Stimulated activated CD8-positive, alpha-beta memory T cell treated with anti-CD3 and anti-CD28 coated beads, Interleukin-4, amount 100 ng/mL, for 24 hours (primary cell): ENCODE data around the gene NKX1-2.

Experiments used
- DNase-seq: peaks from one replicate; pipeline ENCODE4 v3.0.0-alpha.2; 2020; ENCODE audit warnings: low read depth

Gene NKX1-2

DNA sequence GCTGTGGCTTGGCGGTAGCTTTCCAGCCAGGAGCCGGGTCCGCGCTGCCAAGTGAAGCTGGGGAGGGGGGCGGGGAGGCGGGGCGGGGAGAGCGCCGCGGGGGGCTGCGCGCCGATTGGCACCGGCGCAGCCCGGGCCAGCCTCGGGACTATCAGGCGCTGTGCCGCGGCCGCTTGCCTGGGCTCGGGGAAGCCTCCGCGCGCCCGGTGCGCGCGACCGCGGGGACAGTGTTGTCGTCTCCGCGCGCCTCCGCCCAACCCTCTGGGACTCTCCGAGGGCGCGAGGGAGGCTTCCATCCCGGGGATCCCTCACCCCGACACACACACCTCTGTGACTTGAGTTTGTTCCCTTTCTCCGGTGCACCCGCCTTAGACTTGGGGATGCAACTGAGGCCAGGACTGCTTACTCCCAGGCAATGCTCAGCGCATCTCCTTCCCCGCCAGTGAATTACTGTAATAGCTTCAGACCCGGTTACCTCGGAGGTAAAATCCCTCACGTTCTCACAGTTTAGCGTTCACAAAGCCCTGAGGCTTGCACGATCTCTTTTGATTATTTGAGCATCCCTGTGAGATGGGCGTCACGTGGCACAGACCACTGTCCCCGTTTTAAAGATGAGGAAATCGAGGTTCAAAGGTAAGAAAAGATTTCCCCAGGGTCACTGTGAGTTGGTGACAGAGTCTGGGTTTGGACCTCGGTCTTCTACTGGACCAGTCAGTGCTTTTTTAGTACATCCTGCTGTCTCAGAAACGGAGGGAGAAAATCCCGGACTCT is at the start of gene NKX1-2:
Gene NKX1-2 (minus strand): TSS at position 24 of the 771 bp plus-strand sequence. CDS start 92 bp downstream, outside the sequence.
- no peak for DNase-seq

DNA sequence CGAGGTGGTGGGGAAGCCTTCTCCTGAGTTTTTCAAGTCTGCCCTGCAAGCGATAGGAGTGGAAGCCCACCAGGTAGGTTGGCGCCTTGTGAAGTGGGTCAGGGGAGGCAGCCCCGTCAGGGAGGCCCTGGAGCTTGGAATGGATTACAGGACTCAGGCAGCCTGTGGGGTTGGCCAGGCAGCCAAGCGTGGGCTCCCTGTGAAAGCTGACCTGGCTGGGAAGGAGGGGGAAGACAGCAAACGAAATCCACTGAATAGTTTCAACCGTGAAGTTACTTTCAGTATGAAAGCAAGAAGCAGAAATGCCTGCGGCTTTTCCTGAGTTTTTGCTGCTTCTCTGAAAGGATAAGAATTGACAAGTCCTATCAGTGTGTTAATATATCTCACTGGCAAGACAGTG is 48.2 kb upstream of the NKX1-2 start:
- no peak for DNase-seq

DNA sequence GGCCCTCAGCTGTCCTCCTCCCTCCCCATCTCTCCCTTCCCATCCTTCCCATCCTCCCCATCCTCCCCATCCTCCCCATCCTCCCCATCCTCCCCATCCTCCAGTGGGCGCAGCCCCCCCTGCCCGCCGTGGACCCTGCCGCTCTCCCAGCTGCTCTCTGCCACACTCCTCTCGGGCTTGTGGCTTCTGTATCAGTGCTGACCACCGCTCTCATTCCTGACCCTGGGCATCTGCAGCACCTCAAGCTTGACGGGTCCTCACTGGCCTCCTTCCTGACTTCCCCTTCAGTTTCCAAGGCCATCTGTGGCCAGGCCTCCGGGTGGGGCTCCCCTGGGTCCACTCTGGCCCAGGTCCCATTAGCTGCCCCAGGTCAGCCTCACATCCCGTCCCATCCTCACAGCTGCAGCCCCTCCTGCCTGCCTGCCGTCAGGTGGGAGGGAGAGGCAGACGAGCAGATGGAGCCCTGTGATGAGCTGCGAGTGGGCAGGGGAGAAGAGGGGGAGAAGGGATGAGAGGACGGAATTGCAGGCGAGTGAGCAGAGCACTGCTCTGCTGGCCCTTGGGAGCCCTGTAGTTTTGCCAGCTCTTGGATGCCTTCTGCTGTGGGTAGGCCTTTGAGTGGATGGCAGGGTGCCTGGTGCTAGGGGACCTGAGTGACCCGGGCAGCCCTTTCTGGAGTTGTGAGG is 47.5 kb upstream of the NKX1-2 start:
- no peak for DNase-seq

DNA sequence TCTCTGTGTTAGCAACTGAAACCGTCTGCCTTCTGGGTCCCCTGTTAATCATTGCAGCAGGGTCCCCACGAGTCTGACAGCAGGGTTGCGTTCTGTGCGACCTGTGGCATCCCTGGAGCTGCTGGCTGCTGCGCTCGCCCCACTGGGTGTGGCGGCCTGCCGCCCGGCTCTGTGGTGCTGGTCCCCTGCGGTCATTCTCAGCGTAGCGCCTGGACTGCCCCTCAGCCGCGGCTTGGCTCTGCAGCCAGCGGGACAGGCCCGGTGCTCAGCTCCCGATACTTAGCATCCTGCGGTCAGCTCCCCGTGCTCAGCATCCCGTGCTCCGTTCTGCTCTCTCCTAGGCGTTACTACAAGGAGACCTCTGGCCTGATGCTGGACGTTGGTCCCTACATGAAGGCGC is 46.8 kb upstream of the NKX1-2 start:
- no peak for DNase-seq

DNA sequence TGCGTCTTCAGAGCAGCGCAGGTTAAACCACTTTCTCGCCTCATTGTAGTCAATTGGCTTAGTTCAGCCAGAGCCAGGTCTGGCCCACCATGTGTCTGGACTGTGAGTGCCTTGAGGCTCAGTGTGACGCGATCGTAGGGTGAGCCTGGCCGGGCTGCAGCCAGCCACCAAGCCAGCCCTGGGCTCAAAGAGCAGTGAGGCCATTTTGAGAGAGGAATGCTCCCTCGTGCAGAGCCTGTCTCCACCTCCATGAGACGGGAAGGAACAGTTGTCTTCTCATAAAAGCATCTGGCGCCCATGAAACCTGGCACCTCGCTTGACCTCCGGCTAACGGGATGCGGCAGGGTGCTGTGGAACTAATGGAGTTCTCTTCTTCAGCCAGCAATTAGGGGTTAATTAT is 46.3 kb upstream of the NKX1-2 start:
- no peak for DNase-seq

DNA sequence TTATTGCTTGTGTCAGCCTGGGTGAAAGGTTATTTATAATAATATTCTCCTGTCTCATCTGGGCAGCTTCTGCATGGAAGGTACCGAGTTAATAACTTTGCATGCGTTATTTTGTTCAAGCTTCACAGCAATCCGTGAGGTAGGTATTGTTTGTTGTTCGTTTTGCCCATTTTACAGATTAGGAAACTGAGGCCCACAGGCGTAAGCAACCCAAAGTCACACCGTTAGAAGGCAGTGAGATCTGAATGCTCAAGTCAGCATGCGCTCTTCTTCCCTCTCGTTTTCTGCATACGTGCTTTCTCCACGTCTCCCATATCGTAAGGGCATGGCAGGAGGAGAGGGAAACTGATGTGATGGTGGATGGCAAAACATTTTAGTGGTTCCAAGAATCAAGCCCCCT is 45.9 kb upstream of the NKX1-2 start:
- no peak for DNase-seq

DNA sequence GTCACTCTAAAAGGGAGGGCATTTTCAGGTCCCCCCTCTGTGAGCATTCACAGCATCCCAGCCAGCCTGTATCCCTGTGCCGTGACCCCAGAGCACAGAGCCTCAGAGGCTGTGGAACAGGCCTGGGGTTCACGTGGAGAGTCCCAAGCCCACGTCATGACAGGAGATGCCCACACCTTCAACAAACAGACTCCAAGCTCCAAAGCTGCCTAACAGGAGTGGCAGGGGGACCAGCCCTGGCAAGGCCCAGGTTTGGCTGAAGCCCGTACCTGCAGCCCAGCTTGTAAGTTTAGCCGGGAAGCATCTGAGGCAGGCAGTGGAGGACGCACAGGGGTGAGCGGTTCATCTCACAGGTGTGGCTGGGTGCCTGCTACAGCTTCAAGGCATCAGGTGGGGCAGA is 45.3 kb upstream of the NKX1-2 start:
- no peak for DNase-seq

DNA sequence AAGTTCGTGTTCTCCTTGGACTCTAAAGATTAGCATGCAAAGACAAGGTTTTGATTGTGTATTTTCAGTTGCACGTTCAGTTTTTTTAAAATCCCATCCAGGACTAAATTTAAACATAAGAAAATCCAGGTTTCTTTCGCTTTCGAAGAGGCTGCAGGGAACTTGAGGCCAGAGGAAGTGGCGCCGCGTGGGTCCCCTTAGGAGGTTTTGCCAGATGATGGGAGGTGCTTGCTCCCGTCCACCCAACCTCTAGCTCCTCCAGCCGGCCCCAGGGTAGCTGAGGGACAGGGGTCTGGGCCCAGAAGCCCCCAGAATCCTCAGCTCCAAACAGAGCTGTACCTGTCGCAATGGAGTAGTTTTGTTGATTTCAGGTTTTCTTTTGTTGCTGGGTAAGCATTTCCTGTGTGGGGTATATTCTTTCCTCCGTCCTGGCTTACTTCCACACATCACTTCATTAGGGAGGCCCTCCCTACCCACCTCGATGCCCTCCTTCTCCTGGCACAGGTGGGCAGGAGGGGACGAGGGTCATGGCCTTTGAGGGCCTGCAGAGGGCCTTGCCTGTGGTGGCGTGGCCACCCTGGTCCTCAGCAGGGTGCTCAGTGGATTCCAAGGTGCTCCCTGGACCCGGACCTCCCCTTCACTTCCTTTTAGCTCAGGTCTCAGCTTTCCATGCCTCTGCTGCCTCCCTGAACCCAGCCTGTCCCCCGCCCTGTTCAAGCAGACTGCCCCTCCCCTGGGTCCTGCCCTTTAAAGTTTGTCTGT is 44.4 kb upstream of the NKX1-2 start:
- DNase-seq: no peak

DNA sequence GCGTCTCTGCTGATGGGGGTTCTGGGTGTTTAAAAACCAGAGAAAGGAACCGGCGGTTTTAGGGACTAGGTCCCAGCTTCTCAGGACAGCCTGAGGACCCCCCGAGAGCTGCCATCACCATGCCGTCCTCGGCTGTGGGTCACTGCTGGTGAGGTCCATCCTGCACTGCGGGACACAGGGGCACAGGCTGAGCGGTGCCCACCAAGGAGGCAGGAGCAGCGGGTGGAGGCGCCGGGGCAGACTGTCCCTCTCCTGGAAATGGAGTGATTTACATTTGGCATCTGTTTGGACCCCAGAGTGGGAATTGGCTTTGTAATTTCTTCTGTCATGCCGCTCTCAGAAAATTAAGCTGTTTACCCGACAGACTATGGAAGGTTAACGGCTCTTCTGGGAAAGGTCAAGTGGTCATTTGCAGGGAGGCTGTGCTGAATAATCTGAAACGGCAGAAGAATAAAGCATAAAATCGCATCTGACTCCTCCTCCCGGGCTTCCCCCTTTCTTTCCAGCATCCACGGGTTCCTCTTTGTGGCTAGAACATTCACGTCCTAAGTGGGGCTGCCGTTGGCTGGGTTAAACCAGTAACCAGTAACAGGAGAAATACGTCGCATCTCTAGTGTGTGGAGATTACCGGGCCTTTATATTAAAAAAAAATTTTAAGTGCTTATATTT is 43.5 kb upstream of the NKX1-2 start:
- DNase-seq: no peak

DNA sequence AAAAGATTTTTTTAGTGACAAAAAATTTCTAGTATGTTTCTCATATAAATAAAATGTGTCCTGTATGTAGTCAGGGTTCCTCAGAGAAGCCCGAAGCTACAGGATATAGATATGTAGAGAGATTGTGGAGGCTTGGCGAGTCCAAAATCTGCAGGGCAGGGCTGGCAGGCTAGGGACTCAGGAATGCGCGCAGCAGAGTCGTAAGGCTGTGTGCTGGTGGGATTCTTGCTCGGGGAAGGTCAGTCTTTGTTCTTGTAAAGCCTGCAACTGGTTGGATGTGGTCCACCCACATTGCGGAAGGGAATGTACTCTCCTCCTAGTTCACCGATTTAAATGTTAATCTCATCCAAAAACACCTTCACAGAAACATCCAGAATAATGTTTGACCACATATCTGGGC is 42.4 kb upstream of the NKX1-2 start:
- no peak for DNase-seq

DNA sequence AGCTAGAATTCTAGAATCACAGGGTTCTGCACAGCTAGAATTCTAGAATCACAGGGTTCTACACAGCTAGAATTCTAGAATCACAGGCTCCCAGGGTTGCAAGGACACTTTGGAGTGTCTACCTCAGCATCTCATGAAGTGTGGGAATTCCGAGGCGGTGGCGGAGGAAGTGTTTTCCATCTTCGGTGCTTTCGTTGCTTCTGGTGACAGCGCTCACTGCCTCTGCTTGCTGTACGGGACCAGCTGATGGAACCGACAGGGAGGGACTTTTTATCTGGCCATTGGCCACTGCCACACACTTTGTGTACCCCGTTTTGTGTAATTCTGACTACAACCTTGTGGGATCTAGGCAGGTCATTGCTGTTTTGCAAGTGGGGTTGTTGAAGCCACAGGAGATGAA is 41.3 kb upstream of the NKX1-2 start:
- no peak for DNase-seq

DNA sequence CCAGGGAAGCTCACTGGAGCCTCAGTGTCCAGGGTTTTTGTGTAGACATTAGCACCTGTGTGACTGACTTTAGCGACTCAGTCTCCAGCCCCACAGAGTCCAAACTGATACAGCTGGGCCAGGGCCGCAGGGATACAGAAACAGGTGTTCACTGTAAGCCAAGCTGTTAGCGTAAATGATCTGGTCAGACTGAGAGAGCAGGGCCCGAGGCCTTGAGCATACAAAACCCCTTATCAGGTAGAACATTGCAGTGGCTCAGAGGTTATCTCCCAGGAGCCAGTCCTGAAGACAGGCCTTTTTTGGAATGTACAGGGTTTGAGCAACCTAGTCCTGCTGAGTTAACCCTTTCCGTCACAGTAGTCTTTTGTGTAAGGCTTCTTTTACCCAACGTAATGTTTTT is 36.8 kb upstream of the NKX1-2 start:
- DNase-seq: no peak

DNA sequence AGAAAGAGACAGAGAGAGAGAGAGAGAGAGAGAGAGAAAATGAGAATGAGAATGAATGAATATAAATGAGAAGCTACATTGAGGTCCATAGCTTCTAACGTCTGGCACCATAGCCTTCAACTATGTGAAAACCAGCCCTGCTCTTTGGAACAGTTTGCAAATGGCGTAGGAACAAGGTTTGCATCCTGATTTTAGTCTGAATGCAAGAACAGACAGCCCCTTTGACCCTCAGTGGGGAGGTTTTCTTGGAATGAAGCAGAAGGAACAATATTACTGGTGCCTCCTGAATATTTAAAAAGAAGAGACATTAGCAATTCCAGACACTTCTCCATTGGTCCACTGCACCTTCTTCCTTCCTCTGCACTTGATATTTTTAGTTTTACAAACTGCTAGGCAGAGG is 34.8 kb upstream of the NKX1-2 start:
- no peak for DNase-seq

DNA sequence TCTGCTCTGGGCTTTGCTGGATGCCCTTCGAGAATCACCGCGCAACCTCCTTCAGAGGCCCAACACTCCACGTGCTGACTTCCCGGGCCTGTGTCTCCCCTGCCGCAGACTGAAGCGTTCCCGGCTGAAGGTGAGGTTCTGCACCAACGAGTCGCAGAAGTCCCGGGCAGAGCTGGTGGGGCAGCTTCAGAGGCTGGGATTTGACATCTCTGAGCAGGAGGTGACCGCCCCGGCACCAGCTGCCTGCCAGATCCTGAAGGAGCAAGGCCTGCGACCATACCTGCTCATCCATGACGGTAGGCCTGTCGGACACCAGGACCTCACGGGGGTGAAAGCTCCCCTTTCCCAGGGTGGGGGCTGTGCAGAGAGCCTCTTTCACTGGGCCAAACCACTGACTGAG is 34.2 kb upstream of the NKX1-2 start:
- DNase-seq: no peak

DNA sequence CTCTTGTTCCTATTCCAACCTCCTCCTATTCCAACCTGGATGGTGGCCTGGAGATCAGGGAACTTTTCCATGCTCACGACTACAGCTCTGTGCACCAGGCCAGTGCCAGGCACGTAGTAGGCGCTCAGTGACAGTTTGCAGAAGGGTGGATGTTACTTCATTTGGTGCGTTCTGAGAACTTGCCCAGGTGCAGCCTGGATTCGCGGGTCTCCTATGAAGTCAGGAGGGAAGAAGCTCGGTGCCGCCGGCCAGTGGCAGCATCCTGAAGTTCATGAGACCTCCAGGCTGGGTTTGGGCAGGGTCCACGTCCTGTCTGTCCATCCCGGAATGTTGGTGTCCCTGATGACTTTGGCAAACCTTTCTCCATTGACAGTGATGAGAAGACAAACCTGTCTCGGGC is 33.0 kb upstream of the NKX1-2 start:
- DNase-seq: no peak

DNA sequence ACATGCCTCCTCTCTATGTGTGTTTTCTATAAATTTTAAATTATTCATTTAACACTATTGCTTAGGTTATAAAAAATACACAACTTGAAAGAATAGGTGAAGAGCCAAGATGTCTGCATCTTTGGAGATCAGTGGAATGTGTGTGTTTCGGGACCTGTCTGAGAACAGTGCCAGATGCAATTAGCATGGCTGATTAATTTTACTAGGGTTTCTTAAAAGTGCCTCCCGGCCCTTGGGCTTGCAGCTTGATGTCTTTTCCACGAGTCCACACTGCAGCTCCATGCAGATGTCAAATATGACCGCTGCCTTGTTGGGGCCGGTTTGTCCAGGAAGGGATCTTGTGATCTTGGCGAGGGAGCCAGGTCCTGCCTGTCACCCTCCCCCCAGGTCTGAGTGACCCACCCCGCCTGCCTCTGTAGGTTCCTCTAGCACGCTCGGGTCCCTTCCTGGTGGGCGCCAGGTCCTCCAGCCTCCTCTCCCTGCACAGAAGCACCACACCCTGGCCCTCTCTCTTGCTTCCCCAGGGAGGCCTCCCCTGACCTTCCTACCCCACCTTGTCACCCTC is 32.5 kb upstream of the NKX1-2 start:
- no peak for DNase-seq

DNA sequence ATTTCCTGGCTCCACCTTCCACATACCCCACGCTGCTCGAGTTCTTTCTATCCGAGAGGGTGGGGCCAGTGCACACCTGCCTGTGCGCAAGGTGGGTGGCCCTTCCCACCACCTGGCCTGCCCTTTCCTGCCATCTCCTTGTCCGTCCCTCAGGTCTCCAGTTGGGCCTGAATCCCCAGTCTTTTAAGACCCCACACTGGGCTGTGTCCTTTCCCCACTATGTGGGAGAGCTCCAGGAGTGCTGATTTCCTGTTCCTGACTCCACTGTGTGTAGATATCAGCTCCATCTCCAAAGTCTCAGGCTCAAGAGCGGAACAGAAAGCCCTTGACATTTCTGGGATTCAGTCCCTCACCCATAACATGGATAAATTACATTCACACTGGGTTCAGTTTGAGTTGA is 31.9 kb upstream of the NKX1-2 start:
- no peak for DNase-seq

DNA sequence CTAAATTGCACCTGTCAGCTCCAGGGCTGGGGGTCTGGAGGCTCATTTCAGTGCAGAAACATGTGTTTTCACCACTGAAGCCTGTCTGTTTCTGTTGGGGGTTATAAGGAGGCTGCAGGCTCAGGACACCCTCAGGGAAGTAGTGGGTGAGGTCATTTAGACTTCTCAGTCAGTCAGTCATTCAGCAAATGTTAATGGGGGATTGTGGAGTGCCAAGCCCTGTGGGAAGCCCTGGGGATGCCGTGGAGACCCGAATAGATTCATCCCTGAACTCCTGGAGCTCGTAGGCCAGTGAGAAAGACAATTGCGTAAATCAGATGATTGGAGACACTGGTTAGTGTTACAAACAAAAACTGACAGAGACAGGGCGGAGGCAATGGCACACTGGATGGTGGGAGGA is 31.0 kb upstream of the NKX1-2 start:
- no peak for DNase-seq

DNA sequence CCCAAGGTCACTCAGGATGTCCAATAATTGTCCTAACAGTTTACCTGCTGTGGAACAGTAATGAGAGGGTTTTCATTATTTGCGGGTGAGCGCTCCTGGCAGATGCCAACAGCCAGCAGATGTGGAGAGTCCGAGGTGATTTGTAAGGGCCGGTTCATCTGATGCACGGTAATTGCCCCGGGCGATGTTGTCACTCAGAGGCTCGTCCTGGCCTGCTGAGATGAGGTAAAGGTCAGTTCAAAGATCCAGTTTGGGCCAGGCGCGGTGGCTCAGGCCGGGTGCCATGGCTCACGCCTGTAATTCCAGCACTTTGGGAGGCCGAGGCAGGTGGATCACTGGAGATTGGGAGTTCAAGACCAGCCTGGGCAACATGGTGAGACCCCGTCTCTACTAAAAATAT is 28.7 kb upstream of the NKX1-2 start:
- DNase-seq: no peak

DNA sequence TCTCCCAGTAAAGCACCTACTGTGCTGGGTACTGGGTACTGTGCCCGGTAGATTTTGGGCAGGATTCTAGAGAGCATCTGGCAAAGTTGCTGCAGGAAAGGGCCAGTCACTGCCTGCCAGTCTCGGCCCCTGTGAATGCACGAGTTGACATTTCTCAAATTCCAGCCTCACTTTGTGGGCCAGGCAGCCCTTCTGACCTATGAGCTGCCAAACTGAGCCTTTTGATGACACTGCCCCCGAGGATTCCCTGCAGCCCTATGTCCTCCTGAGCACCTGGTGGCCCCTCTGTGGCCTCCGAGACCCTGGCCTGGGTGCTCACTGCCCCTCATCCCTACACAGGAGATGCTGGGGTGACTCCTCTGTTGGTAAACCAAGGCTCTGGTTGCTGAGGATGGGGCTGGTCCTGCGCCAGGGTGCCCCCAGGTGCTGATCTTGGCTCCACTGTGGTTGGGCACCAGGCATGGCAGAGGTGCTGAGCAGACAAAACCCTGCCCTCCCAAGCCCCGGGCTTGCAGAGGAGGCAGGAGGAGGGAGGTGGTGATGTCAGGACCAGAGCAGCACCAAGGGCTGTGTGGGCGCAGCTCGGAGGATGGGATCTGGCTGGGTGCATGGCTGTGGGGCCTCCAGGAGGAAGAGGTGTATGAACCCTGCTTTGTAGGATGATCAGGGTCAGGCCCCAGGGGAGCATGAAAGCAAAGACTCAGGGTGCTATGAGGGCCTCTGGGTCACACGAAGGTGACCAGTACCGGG is 28.0 kb upstream of the NKX1-2 start:
- DNase-seq: no peak

DNA sequence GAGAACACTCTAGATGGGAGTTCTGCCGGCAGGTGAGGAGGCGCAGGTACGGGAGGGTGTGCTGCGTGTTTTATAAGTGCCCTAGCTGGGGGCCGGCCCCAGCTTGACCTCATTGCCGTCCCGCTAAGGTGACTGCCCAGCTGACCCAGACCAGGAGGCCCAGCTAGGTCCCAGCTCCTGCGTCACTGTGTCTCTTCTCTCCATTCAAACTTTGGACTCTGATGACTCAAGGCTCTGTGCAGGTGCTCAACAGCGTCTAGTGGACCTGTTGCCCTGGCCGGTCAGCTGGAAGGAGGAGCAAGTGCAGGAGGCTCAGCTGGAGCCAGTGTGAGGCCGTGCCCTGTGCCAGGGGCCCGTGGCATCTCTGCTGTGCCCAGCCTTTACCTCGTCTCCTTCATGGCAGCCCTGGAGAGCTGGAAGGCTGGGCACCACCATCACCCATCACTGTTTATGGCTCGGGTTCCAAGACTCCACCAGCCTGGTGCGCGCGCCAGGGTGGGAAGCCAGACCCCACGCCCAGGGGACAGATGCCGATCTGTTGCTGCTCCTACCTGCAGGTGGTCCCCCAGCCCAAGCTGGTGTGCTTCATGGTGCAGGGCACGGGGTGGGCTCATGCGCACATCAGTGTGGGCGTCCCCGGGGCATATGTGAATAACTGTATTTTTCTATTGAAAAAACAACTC is 26.3 kb upstream of the NKX1-2 start:
- no peak for DNase-seq
